HG03558 (cell line): Measurements from ENCODE around the gene POLR1F.
A peak's percentile ranks its signal among the peaks of the same experiment; 100 is the strongest.
"Not testable (repeated sequence)": the region's sequence is repeated elsewhere in the genome, so short reads cannot be mapped to it uniquely, and the experiment has no call there.

ENCODE experiments used
- ATAC-seq: cut with Tn5 transposase; IDR thresholded peaks from one replicate; pipeline ENCODE4 v1.9.1; 2021; ENCODE audit warnings: moderate number of reproducible peaks; ENCODE audit not compliant: unreplicated experiment; ENCODE audit errors: extremely low read depth

Gene POLR1F

GRCh38 chr7:19708397-19709248 is at the start of gene POLR1F:
Gene POLR1F, minus strand, starts transcription at chr7:19709037. Its CDS starts 21 bp downstream, at chr7:19709016.
- peak; percentile 98 for ATAC-seq

GRCh38 chr7:19754521-19755116 is 45.8 kb upstream of the POLR1F start:
- ATAC-seq: no peak

GRCh38 chr7:19752020-19752419 is 43.2 kb upstream of the POLR1F start:
- ATAC-seq: no peak

- no peak for ATAC-seq
Measured at GRCh38 chr7:19749658-19750057, 40.8 kb upstream of the POLR1F start.

- ATAC-seq: no peak
Measured at GRCh38 chr7:19747740-19748339, 39.0 kb upstream of the POLR1F start.

GRCh38 chr7:19744075-19744474 is 35.2 kb upstream of the POLR1F start:
- ATAC-seq: no peak

- ATAC-seq: no peak
Measured at GRCh38 chr7:19728716-19729115, 19.9 kb upstream of the POLR1F start.

- no peak for ATAC-seq
Measured at GRCh38 chr7:19725770-19726169, 16.9 kb upstream of the POLR1F start.

- no peak for ATAC-seq
Measured at GRCh38 chr7:19715499-19715898, 6.7 kb upstream of the POLR1F start.

GRCh38 chr7:19713676-19714075 is 4.8 kb upstream of the POLR1F start:
- ATAC-seq: no peak

GRCh38 chr7:19709249-19709578 is 377 bp upstream of the POLR1F start:
- no peak for ATAC-seq

GRCh38 chr7:19707240-19707639 is 1.6 kb downstream of the POLR1F start:
- ATAC-seq: no peak

GRCh38 chr7:19705663-19706062 is 3.2 kb downstream of the POLR1F start:
- no peak for ATAC-seq

GRCh38 chr7:19701471-19701870 is 7.4 kb downstream of the POLR1F start:
- ATAC-seq: no peak

GRCh38 chr7:19700936-19701335 is 7.9 kb downstream of the POLR1F start:
- ATAC-seq: no peak

- no peak for ATAC-seq
Measured at GRCh38 chr7:19698331-19698730, 10.5 kb downstream of the POLR1F start.

- no peak for ATAC-seq
Measured at GRCh38 chr7:19696926-19697325, 11.9 kb downstream of the POLR1F start.

GRCh38 chr7:19692111-19692828 is 16.6 kb downstream of the POLR1F start:
- no peak for ATAC-seq

GRCh38 chr7:19690736-19691135 is 18.1 kb downstream of the POLR1F start:
- no peak for ATAC-seq

GRCh38 chr7:19689130-19689529 is 19.7 kb downstream of the POLR1F start:
- not testable (repeated sequence) for ATAC-seq

GRCh38 chr7:19681596-19681995 is 27.2 kb downstream of the POLR1F start:
- no peak for ATAC-seq
